ENCODE results near the gene RPTOR.
"Not testable (repeated sequence)": the region's sequence is repeated elsewhere in the genome, so short reads cannot be mapped to it uniquely, and the experiment has no call there.

Gene RPTOR

DNA sequence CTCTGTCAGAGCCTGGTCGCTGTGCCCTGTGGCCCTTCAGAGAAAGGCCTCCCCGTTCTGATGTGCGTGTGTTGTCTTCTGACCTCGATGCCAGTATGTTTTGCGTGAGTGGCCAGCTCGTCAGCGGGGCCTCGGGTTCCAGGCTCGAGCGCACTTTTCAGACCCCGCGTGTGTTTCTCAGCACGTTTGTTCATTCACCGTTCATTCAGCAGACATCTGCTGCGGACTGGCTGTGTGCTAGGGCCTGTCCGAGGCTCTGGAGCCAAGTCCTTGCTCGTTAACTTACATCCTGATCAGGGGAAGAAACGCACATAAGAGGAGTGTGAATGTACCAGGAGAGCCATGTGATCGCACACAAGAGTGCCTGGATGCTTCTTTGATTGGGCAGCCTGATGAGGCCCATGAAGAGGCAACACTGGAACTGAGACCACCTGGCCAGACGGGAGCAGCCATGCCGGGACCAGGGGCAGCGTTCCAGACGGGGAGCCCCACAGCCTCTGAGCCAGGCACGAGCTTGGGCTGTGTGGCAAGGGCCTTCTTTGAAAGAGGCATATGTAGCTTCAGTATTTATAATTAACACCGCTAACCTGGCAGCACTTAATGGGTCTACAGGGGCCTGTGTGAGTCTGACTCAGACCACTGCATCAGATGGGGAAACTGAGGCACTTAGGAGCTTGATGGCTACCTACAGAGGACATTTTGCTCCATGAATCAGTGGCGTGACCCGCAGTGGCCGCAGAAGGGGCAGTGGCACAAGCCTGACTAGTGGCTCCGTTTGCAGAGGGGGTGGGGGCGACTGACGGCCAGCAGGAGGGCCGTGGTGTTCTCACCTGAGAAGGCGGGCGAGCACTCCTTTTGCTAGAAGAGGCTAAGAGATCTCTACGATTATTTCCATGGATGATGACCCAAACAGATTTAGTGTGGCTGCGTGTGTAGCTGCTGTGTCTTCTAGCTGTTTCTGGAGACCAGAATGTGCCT lies 259.1 kb downstream of the RPTOR start:
- DNase-seq: no peak

DNA sequence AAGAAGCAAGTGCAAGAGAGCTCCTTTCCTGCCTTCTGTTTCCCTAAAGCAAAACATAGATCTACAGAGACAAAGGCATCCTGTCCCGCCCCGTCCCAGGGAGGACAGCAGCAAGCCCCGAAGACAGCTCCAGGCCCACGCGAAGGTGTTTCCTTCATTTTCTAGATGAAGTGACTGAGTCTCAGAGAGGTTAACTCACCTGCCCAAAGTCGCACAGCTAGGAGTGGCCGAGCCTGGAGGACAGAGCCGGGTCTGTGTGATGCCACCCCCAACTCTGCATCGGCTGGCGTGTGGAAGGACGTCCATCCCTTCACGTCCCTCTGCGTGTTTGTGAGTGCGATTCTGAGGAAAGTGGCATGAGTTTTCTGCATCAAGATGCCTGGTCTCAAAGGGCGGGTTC lies 259.8 kb downstream of the RPTOR start:
- DNase-seq: no peak

DNA sequence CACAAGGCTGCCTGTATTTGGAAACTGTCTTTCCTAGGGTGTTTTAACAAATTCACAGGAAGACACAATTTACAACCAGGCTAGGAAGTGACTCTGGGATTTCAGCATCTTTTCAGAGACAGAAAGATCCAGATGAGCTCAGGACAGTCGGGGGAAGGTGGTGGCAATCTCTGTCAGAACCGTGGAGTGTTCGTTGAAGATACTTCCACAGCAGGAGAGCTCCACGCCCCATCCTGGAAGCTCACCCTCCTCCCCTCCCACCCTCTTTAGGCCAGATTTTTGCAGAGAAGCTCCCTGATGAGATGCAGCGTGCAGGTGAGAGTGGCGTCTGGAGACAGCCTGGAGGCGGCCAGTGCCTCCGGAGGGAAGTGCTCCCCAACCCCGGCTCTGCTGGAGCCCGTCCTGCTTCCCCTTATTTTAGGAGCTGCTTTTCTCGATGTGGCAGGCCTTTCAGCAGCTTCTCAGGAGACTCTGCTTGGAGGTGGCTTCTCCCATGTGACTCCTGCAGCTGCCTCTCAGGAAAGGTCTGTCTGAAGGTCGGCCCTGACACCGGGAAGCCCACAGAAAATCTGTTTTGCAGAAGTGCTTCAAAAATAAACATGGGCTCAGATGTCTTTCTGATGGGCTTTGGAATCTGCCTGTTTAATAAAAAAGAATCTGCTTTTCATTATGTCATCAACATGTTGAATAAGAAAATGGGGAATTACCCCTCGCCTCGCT lies 260.6 kb downstream of the RPTOR start:
- no peak for DNase-seq

DNA sequence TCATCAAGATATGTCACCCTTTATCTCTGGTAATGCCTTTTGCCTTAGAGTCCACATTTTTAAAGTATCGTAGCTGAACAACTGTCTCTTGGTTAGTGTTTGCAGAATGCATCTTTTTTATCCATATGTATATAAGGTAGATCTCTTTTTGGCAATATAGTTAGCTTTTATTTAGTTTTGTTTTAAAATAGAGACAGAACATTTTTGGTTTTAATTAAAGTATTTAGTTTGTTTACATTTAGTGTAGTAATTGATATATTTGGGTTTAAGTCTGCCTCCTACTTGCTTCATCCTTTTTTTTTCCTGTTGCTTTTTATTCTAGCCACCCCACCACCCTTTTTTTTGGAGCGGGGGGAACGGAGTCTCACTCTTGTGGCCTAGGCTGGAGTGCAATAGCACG lies 262.4 kb downstream of the RPTOR start:
- no peak for DNase-seq

DNA sequence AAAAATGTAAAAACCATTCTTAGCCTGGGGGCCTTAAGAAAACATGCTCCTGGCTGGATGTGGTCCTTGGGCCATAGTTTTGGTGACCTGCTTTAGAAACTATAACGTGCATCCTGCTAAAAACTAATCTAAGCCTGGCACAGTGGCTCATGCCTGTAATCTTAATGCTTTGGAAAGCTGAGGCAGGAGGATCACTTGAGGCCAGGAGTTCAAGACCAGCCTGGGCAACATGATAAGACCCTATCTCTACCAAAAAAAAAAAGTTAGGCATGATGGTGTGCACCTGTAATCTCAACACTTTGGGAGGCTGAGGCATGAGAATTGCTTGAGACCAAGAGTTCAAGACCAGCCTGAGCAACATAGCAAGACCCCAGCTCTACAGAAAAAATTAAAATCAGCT lies 263.2 kb downstream of the RPTOR start:
- no peak for DNase-seq

DNA sequence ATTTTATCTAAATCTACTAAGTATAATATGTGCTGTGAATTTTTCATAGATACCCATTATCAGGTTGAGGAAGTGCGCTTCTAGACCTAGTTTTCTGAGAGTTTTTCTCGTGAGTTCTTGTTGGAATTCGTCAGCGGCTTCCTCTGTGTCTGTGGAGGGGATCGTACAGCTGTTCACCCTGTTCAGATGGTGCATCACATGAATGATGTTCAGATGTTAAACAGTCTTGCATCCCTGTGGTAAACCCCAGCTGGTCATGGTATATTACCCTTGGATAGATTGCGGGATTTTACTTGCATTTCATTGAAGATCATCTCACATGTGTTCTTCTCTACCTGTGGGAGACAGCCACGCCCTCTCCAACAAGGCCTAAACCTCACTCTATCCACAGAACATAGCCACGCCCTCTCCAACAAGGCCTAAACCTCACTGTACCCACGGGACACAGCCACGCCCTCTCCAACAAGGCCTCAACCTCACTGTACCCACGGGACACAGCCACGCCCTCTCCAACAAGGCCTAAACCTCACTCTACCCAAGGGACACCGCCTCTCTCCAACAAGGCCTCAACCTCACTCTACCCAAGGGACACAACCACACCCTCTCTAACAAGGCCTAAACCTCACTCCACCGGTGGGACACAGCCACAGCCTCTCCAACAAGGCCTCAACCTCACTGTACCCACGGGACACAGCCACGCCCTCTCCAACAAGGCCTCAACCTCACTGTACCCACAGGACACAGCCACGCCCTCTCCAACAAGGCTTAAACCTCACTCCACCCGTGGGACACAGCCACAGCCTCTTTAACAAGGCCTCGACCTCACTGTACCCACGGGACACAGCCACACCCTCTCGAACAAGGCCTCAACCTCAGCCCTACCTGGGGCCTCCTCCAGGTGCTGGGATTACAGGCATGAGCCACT lies 266.8 kb downstream of the RPTOR start:
- no peak for DNase-seq

DNA sequence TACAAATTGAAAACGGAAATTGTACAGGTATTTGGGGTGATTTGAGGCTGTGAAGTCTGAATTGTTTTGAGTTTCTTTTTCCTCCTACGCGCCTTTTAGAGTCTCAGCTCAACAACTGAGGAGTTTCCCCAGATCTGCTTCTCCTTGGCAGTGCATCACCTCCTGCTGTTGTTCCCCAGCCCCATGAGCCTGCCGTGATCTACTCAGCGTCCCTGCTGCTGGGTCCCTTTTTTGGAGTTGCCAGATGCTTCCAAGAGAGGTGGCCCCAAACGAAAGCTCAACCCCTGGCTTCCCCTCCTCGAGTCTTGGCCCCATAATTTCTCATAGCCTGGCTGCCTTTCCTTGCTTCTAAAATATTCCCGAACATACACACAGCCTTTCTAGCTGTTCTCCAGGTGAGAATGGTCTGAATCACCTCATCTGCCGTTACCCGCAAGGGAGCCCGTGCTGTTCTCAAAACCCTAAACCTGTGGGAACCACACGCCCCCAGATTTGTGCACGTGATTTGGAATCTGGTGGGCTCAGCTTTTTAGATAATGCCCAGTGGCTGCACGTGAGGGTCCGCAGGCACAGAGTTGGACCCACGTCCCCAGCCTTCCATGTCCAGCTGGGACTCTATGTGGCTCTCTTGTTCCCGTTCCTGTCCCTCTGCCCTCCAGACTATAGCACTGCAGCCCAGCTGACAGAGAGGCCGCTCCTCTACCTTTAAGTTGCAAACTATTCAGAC lies 267.9 kb downstream of the RPTOR start:
- no peak for DNase-seq

DNA sequence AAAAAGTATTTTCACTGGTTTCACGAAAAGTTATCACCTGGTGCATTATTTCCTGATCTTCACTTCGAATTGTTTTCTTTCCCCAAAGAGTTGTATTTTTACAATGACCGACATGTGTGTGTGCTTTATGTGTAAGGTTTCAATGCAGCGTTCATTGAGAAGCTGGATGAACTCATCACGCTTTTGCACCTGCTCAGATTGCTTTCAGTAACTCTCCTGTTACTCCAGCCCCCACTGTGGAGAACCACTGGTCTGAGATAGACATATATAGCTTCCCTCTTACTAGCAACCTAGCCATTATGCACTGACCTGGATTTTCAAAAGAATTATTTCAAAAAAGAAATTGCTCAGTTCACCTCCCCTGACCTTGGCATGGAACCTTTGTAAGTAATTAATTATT lies 268.7 kb downstream of the RPTOR start:
- no peak for DNase-seq

DNA sequence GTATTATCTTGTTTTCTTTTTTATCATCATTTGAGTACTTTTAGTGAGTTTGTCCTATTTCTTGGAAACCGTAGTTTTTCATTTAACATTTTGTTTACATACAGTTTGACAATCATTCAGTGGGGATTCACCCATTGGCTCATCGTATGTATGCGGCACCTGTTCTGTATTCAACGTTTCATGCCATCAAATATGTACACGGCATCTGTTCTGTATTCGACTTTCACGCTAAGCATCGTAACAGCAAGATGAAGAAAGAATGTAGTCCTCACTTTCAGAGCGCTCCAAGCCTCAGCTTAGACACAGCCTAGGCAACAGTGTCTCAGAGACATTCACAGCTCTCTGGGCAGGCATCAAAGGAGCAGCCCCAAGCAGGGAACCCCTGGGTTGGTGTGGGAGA lies 269.9 kb downstream of the RPTOR start:
- DNase-seq: no peak

DNA sequence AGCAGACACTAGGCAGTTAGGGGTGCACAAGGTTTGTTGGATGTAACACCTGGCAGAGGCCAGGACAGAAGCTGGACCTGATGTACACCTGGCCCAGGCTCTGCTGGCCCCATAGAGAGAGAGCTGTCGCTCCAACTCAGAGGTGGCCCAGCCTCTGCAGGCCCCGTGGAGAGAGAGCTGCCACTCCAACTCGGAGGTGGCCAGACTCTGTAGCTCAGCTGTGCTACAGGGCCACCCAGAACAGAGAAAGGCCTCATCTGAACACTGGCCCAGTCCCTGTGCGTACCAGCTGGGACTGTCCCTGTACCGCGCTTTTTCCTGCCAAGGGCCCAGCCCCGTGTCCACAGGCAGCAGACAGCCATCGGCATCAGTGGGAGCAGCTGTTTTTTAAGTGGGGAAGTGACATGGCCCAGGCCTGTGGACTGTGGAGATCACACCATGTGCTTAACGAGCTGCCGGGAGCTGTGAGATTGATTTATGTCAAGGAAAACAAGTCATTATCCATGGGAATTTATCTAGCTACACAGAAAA lies 270.6 kb downstream of the RPTOR start:
- no peak for DNase-seq

DNA sequence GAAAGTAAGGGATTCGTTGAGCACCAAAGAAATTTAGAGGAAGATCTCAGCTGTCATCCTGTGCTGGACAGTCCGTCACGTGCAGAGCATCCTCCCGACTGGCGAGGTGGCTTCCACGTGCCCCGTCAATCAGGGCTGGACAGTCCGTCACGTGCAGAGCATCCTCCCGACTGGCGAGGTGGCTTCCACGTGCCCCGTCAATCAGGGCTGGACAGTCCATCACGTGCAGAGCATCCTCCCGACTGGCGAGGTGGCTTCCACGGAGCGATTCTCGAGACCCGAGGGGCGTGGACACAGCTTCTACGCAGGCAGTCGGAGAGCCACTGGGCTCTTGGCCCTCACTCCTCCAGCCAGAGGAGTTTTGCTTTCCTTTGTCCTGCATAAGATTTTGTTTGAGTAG lies 271.1 kb downstream of the RPTOR start:
- not testable (repeated sequence) for DNase-seq

DNA sequence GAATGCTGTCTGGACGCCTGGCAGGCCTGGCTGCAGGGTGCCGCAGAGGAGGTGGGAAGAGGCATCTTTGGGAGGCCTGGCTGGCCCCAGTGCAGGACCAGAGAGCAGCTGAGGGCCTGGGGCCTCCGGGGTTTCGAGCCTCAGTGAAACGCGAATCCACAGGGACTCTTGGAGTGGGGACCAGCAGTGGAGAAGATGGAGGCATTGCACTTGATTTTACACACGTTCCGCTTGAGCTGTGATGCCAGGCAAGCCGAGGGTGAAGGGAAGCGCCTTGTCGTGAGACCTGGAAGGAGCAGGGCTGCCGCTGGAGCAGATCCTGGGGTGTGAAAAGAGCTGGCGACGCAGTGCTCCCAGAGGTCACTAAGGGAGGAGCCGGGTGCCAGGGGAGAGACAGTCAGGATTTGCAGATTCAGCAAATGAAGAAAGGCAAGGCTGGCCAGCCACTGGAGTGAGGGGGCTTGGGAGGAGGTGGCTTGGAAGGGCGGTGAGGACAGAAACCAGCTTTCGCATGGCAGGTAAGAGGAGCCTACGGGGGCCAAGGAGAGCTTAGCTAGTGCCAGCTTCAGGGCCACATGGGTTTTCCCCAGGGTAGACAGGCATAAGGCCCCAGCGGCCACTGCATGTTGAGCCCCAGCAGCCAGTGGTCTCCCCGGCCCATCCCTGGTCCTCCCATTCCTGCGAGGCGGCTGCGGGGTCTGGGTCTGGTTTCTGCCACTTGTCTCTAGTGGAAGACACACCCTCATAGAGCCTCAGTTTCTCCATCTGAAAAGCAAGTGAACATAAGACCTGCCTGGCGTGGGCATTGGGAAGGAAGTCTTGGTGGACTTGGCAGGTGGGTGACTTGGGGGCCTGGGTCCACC lies 271.8 kb downstream of the RPTOR start:
- no peak for DNase-seq

DNA sequence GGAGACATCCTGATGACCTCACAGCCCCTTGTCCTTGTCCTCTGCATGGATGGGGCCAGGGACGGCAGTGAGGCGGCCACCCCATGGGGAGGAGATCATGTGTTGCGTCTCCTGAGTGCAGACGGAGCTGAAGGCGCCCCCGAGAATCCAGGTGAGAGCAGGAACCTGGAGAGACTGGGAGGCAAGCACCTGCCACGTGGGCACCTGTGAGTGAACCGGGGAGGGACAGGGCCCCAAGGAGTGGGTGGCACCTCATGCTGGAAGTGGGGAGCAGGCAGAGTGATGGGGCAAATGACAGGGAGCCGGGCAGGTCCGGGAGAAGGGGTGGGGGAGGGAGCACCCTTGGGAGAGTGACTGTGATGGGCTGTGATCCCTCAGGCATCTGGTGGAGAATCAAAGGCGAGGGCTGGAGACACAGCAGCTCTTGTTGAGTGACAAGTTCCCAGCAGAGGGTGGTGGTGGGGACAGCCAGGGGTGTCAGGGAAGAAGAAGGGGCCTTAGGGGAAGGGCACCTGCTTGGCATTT lies 272.7 kb downstream of the RPTOR start:
- DNase-seq: no peak

DNA sequence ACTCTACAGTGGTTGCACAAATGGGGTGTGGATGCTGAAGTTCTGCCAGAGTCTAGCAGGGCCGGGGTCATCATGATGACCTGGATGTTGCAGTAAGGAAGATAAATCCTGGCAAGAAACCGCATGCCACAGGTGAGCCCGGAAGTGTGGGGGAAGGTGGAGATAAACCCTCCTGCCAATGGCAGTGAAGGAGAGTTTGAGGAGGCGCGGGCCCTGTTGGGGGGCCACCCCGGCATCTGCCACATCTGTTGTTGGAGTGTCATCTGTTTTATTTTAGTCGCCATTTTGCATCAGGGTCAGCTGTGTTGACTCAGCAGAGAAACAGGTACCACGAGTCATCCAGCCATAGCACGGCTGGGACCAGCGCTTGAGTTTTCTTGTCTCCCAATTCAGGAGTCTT lies 273.2 kb downstream of the RPTOR start:
- no peak for DNase-seq

DNA sequence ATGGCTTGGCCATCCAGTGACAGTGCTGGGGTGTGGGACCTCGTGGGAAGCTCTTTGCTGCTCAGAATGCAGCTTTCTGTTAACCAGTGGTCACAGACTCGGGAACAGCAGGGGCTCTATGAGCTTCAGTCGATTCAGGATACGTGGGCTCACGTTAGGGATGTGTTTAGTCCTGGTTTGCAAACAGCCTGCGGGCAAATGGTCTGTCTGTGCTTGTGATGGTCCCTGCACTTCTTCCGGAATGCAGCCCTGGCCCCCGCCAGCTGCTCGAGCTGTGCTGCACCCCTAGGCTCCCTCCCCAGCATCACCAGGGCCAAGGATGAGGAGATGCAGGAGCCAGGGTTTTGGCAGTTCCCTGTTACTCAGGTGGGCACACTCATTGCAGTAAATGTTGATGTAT lies 274.2 kb downstream of the RPTOR start:
- no peak for DNase-seq

DNA sequence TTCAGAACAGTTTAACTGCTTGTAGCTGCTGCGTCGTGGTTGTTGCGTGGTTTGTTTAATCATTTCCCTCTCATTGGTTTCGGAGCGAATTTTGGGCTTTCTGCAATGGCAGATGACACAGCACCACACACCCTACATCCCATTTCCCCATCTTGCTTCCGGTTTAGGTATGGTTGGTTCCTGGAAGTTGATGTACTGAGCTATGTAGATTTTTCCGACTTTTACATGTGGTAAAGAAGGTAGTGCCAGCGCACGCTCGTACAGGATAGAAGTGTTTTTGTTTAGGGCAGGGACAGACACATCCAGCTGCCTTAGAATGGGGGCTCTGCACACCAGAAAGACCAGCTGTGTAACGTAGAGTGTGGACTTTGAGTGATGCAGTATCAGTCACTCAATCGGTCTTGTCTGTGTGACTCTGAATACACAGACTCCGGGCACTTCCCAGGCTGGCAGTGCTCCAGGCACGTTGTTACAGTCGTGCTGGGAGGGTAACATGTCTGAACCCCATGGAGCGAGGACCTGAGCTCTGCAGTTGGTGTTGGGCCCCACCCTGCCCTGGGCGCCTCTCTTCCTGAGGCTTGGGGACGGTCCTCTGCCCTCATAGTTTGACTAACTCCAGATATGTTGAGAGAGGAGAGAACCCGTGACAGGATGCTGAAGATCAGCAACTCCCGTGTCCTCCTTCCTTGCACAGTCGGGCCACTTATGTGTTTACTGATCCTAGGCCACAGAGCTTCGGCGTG lies 275.0 kb downstream of the RPTOR start:
- DNase-seq: no peak

DNA sequence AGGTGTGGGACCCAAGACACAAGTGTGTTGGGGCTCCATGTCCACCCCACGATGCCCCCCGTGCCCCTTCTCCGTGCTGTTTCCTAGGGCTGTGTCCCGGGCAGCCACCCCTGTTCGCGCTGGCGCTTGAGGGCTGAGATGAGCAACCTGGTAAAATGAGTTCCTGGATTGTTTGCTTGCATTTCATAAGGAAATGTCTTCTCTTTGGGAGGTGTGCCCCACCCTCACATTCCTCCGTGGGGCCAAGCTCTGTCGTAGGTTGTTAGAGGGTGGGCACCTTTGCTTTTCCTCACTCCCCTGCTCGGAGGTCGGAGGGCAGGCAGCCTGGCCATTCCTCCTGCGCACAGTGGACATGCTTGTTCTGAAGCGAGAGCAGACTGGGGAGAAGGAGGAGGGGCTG lies 275.7 kb downstream of the RPTOR start:
- DNase-seq: no peak

DNA sequence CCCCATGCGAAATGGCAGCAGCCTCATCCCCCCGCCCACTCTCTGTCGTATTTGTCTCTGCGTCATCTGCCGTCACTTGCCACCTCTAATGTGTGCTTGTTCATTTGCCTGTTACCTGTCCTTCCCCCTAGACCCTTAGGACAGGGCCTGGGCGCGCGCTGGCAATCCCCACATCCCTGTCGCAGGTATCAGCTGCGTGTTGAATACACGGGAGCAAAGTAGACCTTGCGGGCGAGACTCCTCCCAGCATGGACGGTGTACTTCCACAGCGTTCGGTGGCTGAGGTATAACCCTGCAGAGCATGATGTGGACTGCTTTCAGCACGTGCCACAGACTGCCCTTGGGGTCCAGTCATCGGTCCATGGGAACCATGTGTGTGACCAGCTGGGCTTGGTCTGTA lies 276.9 kb downstream of the RPTOR start:
- DNase-seq: no peak

DNA sequence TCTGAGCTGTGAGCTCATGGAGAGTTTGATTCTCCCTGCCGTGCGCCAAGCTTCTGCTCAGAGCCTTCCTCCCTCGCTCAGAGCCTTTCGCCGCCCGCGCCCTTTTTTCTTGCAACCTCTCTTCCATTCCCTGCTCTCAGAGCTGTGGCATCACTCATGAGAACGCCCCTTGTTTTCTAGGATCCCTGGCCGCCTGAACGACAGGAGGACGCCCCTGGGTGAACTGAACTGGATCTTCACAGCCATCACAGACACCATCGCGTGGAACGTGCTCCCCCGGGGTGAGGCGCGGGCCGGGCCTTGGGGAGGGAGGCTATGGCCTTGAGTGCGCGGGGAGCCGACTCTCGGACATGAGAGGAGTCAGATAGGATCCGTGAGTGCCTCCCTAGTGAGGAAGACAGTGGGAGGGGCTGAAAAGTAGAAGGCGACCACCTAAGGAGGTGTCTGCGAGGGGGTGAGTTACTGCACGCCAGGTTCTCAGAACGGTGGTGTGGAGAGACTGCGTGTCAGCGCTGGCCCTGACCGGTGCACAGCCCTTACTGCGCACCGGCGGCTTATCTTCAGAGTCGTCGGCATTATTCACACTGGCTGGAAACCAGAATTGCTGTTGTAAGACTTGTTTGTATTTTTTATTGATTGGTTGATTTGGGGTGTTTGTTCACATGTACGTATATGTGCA lies 277.5 kb downstream of the RPTOR start:
- DNase-seq: no peak
